T-helper 1 cell (primary cell): Measurements from ENCODE around the gene OR8G1.
"Not testable (repeated sequence)": the region's sequence is repeated elsewhere in the genome, so short reads cannot be mapped to it uniquely, and the experiment has no call there.

Source experiments
- DNase-seq, 5 donors: peaks; one replicate each; pipeline ENCODE4 v3.0.0-alpha.2; 2012 to 2020

The OR8G1 gene

GRCh38 chr11:124238512-124238911 is 2.4 kb upstream of the OR8G1 start:
- no peak for DNase-seq

GRCh38 chr11:124249869-124250268 is 9.0 kb downstream of the OR8G1 start:
- not testable (repeated sequence) for DNase-seq

GRCh38 chr11:124256076-124256475 is 15.2 kb downstream of the OR8G1 start, which contains the start of gene OR8G5:
TSS of gene OR8G5 (plus strand) at chr11:124256376. CDS start at chr11:124264932, 8,556 bp downstream.
- DNase-seq: no peak

GRCh38 chr11:124265041-124265440 is 24.1 kb downstream of the OR8G1 start:
- not testable (repeated sequence) for DNase-seq

GRCh38 chr11:124270886-124271285 is 30.0 kb downstream of the OR8G1 start:
- not testable (repeated sequence) for DNase-seq

- no peak for DNase-seq
These were observed 33.1 kb downstream of the OR8G1 start for GRCh38 chr11:124274000-124274399.

GRCh38 chr11:124276081-124276480 is 35.2 kb downstream of the OR8G1 start:
- DNase-seq: no peak

GRCh38 chr11:124277207-124277606 is 36.3 kb downstream of the OR8G1 start:
- no peak for DNase-seq

GRCh38 chr11:124277804-124278203 is 36.9 kb downstream of the OR8G1 start:
- no peak for DNase-seq

GRCh38 chr11:124278261-124278660 is 37.4 kb downstream of the OR8G1 start:
- no peak for DNase-seq

GRCh38 chr11:124285610-124286344 is 44.9 kb downstream of the OR8G1 start:
- DNase-seq: no peak

GRCh38 chr11:124294687-124295086 is 53.8 kb downstream of the OR8G1 start:
- no peak for DNase-seq

- no peak for DNase-seq
These were observed 55.1 kb downstream of the OR8G1 start for GRCh38 chr11:124296016-124296415.

- DNase-seq: no peak
These were observed 57.0 kb downstream of the OR8G1 start for GRCh38 chr11:124297921-124298320.

- no peak for DNase-seq
These were observed 60.7 kb downstream of the OR8G1 start for GRCh38 chr11:124301548-124301947.

GRCh38 chr11:124302347-124303125 is 61.6 kb downstream of the OR8G1 start:
- no peak for DNase-seq
